RWPE2 (cell line): ENCODE data around the gene IFNB1.

Experiments
- ATAC-seq: fragments of 200-7000 bp; cut with Tn5 transposase; 3 replicates; pipeline ENCODE4 v1.9.1; 2021; ENCODE audit warnings: low read depth
- DNase-seq: peaks from one replicate; pipeline ENCODE4 v3.0.0-alpha.2; 2020; ENCODE audit warnings: low spot score
- H3K27ac ChIP-seq: fragments of 450-650 bp; 2 replicates; pipeline ENCODE4 v1.5.1; 2017; ENCODE audit warnings: mild to moderate bottlenecking; ENCODE audit not compliant: poor library complexity, severe bottlenecking
- H3K27me3 ChIP-seq: fragments of 250-450 bp; sonication (Bioruptor Pico); 2 replicates; pipeline ENCODE4 v1.5.1; 2021; ENCODE audit warnings: mild to moderate bottlenecking, moderate library complexity; ENCODE audit not compliant: insufficient read depth, poor library complexity, severe bottlenecking
- H3K36me3 ChIP-seq: fragments of 250-450 bp; sonication (Bioruptor Pico); 2 replicates; pipeline ENCODE4 v1.5.1; 2020; ENCODE audit warnings: low read depth, mild to moderate bottlenecking, moderate library complexity
- H3K4me1 ChIP-seq: fragments of 250-450 bp; sonication (Bioruptor Pico); 2 replicates; pipeline ENCODE4 v1.5.1; 2021; ENCODE audit warnings: mild to moderate bottlenecking, moderate library complexity; ENCODE audit not compliant: insufficient read depth, poor library complexity, severe bottlenecking
- H3K4me3 ChIP-seq: fragments of 250-450 bp; sonication (Bioruptor Pico); 2 replicates; pipeline ENCODE4 v1.5.1; 2021; ENCODE audit warnings: mild to moderate bottlenecking, moderate library complexity; ENCODE audit not compliant: severe bottlenecking
- H3K9me3 ChIP-seq: fragments of 250-450 bp; sonication (Bioruptor Pico); 2 replicates; pipeline ENCODE4 v1.5.1; 2021; ENCODE audit warnings: mild to moderate bottlenecking, moderate library complexity; ENCODE audit not compliant: severe bottlenecking
- TF ChIP-seq, protein P1 (sequence below): fragments of 450-650 bp; IDR thresholded peaks from one replicate; pipeline ENCODE4 v1.5.1; 2017; ENCODE audit warnings: mild to moderate bottlenecking, moderate library complexity; ENCODE audit not compliant: poor library complexity, severe bottlenecking

The IFNB1 gene

DNA sequence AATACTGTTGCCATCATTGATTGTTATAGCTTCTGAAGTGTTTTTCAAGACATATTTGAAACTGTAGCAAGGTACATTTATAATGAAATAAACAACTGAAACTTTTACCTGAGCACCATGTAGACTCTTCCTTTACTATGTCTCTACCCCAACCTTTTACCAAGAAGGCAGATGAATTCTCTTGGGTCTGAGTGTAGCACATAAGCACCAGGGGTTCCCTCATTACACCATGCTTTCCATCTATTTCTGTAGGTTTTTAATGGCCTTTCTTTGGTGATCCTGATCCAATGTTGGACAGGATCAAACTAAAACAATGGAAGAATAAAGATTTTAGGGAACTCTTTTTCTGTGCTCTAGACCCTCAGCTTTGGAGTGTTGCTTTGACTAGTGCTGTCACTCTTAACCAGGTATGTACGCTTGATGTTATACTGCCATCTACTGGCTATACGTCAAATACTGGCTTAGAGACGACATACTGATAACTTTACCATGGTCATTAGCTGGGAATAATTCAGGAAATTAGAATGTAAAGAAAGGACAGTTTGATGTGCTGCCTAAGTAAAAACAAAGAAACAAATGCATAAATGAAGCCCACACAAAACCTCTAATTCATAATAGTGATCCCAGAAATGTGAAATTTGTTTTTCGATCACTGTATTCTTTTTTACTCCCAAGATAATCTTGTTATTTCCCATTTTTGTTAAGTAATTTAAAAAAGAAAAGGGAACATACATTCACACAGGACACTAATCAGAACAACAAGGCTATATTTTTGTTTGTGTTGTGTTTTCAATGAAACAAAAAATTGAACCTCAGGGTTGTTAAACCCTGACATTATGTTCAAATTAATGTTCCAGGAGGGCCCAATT is 33.2 kb upstream of the IFNB1 start:
- ATAC-seq = peak; percentile 94
- Histone ChIP-seq H3K27ac (no peak overlapping the region), H3K9me3 (no peaks in the 10 kb centered on the region), H3K4me1 (no peaks in the 10 kb centered on the region), H3K36me3 (no peaks in the 10 kb centered on the region), H3K27me3 (peaks cover 9% of the 10 kb centered on the region), H3K4me3 (no peak overlapping the region)
- DNase-seq = no peak
- TF ChIP-seq, protein P1, sequence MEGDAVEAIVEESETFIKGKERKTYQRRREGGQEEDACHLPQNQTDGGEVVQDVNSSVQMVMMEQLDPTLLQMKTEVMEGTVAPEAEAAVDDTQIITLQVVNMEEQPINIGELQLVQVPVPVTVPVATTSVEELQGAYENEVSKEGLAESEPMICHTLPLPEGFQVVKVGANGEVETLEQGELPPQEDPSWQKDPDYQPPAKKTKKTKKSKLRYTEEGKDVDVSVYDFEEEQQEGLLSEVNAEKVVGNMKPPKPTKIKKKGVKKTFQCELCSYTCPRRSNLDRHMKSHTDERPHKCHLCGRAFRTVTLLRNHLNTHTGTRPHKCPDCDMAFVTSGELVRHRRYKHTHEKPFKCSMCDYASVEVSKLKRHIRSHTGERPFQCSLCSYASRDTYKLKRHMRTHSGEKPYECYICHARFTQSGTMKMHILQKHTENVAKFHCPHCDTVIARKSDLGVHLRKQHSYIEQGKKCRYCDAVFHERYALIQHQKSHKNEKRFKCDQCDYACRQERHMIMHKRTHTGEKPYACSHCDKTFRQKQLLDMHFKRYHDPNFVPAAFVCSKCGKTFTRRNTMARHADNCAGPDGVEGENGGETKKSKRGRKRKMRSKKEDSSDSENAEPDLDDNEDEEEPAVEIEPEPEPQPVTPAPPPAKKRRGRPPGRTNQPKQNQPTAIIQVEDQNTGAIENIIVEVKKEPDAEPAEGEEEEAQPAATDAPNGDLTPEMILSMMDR = peak; percentile 90

DNA sequence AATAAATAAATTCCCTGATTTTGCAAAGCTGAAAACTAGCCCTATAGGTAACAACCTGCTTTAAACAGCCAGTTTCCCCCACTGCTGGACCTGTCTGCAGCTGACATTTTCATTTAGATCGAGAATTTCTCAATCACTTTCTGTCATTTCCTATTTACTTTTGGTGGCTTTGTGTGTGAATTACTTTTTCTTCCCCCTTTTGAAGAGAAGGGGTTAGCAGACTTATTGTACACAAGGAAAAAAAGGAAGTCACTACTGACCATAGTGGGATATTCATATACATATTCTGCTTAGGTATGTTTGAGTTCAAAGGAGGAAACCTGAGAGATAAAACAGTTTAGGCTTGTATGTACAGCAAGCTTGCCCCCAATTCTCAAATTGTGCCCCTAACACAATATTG is 27.0 kb upstream of the IFNB1 start:
- Histone ChIP-seq H3K27me3 (no peaks in the 10 kb centered on the region), H3K36me3 (no peaks in the 10 kb centered on the region), H3K27ac (no peak overlapping the region), H3K9me3 (no peaks in the 10 kb centered on the region), H3K4me1 (no peaks in the 10 kb centered on the region), H3K4me3 (no peak overlapping the region)
- DNase-seq (no peak), ATAC-seq (no peak)
- TF ChIP-seq, protein P1 = no peak

DNA sequence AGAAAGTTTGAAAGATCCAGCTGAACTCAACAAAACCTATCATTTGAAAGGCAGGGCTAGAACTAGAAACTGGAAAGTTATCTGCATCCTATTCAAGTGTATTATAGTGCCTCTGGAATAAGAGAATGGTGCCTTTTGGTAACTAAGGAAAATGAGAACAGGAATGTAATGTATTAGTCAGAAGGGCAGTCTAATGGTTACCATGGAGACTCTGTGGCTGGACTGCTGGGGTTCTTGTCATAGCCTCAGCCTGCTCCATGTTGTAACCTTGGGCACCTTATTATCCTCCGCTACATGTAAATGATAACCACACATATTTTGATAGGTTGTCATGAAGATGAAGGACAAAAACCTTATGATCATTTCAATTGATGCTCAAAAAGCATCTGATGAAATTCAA is 24.6 kb upstream of the IFNB1 start:
- H3K27ac ChIP-seq = no peak overlapping the region
- no peaks in the 10 kb centered on the region for H3K9me3 ChIP-seq
- TF ChIP-seq, protein P1 = no peak
- H3K36me3 ChIP-seq = no peaks in the 10 kb centered on the region
- no peaks in the 10 kb centered on the region for H3K27me3 ChIP-seq
- H3K4me3 ChIP-seq = no peak overlapping the region
- H3K4me1 ChIP-seq = no peaks in the 10 kb centered on the region
- ATAC-seq (no peak), DNase-seq (no peak)

DNA sequence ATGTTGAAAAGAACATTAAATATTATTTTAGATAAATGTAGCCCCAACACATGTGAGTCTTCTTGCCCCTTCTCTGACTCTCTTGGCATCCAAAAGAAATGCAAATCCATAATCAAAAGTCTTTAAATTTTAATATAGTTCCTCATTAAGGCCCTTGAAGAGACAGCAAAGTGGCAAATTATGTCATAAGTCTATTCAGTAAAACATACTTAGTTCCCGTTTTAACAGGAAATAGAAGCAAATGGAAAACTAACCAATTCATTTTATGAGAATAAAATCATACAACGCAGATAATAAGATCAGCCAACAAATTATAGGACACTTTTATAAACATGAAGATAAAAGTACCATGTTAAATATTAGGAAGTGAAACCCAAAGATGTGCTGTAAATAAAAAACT is 20.1 kb upstream of the IFNB1 start:
- H3K27ac ChIP-seq = no peak overlapping the region
- DNase-seq (no peak), ATAC-seq (no peak)
- no peaks in the 10 kb centered on the region for H3K9me3 ChIP-seq
- no peak overlapping the region for H3K4me3 ChIP-seq
- TF ChIP-seq, protein P1 = no peak
- H3K36me3 ChIP-seq = no peaks in the 10 kb centered on the region
- H3K4me1 ChIP-seq = peaks cover 10% of the 10 kb centered on the region
- no peaks in the 10 kb centered on the region for H3K27me3 ChIP-seq

DNA sequence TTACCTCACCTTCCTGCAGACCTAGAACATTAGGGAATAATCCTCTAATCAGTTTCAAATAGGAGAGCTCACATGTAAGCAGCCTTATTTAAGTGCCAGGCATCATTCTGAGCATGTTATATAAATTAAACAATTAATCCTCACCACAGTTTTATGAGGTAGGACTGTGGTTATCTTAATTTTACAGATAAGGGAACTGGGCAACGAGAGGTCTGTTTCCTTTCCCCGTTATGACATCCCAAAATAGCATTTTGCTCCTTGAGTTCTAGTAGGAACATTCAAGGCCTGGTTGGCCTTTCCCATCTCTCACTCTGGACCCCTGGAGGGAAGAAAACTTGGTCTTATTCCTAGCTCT is 19.1 kb upstream of the IFNB1 start:
- Histone ChIP-seq H3K27ac (no peak overlapping the region), H3K27me3 (no peaks in the 10 kb centered on the region), H3K4me1 (peaks cover 10% of the 10 kb centered on the region), H3K36me3 (no peaks in the 10 kb centered on the region), H3K4me3 (no peak overlapping the region), H3K9me3 (no peaks in the 10 kb centered on the region)
- DNase-seq (no peak), ATAC-seq (no peak)
- TF ChIP-seq, protein P1 = no peak
